NCI-H1048 (cell line): ENCODE results near the gene PVALB.
A peak's percentile ranks its signal among the peaks of the same experiment; 100 is the strongest.

Source experiments
- DNase-seq: peaks from one replicate; lab custom pipeline; 2025; lab: John Stamatoyannopoulos, UW

The PVALB gene

DNA sequence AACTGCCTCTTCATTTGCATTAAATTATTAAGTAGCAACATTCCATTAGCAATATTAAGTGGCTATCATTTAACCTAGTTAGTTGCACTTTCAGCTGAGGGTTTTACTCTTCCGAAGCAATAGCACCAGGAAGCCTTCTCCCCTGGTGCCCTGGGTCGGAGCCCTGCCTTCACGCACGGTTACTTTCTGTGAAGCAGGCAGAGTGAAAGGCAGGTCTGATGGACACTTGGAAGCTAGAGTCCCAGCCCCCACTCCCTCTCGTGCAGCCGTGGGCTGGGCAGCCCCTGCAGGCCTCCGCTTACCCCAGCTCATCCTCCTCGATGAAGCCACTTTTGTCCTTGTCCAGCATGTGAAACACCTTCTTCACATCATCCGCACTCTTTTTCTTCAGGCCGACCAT, 2.0 kb downstream of the PVALB start:
- DNase-seq: no peak

DNA sequence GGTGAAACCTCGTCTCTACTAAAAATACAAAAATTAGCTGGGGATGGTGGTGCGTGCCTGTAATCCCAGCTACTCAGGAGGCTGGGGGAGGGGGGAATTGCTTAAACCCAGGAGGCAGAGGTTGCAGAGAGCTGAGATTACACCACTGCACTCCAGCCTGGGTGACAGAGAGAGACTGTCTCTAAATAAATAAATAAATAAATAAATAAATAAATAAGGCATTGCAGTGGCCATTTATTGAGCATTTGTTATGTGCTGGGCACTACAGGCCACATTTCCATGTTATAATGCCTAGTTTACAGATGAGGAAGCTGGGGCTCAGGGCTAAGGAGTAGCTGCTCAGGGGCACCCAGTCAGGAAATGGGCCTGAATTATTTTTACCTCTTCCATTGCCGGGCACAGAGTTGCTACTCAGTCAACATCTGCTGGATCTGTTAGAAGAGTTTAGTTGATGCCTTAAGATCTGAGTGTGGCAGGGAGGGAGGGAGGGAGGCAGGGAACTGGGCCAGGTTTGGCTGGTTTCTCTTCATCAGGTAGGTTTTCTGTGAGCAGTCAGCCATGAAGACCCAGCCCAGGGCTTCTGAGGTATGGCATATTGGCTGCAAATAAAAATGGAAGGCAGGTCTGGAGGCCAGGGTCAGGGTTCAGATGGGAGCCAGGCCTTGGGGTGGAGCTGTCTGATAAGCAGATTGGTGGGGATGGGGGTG, 5.6 kb downstream of the PVALB start:
- DNase-seq: no peak

DNA sequence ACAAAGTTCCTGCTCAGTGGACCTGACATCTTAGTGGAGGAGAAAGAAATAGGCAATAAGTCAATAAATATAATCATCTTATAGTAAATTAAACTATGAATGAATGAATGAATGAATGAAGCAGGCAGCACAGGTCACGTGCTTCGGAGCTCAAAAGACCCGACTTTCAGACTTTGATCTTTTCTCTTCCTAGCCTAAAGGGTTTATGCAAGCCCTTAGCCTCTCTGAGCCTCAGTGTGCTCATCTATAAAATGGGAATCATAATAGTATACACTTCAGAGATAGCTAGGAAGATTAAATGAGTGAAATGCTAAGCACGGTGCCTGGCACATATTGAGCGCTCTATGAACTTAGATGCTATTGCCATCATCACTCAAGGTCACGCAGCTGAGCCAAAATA, 7.5 kb downstream of the PVALB start:
- no peak for DNase-seq

DNA sequence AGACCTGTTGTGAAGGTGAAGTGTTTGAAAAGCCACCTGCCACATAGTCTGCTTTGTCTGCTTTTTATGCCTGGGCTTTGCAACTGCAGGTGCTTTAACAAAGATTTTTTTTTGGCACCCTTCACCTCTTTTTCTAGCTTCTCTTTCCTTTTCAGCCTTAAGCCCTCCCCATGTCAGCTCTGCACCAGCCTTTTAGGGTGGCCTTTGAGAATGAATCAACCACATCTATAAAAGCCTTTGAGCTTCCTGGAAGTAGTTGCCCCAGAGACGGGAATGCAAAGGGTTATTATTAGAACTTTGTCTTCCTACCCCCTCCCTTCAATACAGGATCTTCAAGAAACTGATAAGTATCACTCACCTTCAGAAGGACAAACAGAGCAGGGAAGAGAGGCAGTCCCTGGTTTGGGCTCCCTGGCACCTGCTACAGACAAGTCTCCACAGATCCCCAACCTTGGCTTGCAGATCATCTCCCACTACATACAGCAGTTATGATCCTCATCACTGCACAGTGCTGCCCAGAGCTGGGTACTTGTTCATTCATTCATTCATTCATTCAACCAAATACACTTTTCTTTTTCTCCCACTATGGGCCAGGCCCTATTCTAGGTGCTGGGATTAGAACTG, 8.0 kb downstream of the PVALB start:
- DNase-seq: no peak

DNA sequence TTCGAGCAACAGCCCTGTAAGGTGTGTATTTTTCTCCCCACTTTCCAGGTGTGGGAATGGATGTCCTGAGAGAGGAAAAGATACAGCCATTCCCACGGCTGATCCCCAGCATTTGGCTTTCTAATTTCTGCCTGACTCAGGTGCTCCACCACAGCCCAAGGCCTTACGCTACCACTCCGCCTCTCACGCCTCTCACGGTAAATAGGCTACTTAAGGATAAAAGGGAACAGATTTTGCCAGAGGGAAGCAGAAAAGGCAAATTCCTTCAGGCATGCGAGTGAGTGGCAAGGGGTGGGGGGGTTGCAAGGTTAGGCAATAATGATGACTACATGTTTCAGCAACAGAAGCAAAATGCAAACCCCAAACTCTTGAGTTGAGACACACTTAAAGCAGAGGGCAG, 9.2 kb downstream of the PVALB start:
- DNase-seq: no peak

DNA sequence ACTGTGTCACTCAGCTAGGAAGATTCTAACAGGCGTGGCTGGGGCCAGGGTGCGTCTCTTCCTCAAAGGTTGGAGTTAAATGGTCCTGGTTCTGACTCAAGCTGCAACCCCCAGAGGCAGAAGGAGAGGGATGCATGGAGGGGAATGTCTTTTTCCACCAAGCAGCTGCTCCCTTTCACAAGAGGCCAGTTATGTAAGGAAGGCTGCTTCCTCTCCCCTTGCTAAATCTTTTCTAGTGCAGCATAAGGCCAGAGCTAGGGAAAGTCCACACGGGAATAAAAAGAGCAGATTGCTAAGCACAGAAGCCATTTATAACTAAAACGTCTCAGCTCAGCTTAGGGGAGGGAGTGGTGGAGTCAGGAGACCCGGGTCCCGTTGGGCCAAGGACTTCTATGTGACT, 10.0 kb downstream of the PVALB start:
- no peak for DNase-seq

DNA sequence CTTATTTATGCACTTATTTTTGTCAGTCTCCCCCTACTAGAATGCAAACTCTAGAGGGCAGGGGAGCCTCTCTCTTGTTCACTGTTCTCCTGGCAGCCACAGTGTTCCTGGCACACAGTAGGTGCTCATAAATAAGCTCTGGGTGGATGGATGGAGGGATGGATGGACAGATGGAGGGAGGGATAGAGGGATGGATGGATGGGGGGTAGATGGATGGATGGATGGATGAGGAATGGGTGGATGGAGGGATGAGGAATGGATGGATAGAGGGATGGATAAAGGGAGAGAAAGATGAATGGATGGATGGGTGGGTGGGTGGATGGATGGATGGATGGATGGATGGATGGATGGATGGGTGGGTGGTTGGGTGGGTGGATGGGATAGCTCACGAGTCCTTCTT, 13.5 kb downstream of the PVALB start:
- no peak for DNase-seq

DNA sequence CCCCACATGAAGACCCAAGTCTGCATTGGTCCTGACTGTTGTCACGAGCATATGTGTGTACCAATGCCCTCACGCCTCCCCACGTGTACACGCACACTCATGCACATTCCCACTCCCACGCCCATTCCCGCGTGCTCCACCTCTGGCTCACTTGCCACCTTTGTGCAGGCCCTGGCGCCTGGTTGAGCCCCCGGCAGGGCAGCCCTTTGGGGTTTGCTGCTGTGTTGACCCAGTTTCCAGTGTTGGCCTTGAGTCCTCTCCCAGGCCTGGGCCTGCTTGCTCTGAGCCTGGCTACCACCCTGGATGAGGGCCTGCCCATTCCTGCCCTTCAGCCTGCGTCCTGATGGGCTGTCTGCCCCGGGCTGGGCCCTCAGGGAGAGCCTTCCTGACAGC, 18.2 kb downstream of the PVALB start:
- no peak for DNase-seq

DNA sequence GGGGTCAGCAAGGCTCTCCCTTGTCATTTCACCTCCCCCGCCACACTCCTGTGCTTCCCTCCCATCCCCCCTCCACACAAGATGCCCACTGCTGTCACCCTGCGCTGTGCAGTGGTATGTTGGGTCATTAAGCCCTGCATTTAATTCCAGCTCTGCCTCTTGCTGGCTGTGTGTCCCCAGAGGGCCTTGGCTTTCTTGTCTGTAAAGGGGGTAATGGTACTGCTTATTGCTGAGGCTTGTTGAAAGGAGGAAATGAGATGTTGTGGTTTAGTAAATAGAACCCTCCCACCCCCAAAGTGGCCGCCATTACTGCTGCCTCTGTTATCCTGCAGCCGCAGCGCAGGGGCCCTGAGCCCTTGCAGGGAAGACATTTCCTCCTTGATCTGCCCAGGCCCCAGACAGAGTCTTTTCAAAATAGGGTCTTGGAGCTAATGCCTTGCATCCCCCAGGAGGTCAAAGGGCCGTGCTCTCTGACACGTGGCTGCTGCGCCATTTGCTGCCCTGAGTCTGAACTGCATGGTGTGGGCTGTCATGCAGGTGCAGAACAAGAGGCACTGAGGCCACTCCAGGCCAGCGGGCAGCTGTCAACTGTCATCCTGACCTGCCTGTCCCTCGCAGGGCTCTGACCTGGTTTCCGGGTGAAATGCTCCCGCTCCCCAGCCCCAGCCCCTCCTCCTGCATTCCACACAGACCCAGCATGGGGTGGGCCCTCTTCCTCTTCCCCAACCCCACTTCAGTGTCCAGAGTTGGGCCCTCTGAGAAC, 18.7 kb downstream of the PVALB start:
- DNase-seq: no peak

DNA sequence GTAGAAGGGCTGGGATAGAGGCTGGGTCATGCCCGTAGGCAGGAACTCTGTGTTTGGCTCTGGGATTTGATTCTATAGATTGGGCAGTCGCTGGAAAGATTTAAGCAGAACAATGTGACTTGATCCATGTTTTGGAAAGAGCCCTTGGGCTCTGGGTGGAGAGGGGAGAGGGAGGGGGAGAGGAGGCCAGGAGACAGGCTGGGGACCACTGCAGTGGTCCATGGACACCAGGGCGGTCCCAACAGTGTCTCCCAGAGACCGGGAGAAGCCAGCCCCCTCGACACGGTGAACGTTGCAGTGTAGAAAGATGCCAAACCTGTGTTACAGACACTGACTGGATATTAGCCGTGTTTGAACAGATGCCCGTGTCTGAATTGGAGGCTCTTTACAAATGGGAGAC, 19.5 kb downstream of the PVALB start:
- DNase-seq: no peak

DNA sequence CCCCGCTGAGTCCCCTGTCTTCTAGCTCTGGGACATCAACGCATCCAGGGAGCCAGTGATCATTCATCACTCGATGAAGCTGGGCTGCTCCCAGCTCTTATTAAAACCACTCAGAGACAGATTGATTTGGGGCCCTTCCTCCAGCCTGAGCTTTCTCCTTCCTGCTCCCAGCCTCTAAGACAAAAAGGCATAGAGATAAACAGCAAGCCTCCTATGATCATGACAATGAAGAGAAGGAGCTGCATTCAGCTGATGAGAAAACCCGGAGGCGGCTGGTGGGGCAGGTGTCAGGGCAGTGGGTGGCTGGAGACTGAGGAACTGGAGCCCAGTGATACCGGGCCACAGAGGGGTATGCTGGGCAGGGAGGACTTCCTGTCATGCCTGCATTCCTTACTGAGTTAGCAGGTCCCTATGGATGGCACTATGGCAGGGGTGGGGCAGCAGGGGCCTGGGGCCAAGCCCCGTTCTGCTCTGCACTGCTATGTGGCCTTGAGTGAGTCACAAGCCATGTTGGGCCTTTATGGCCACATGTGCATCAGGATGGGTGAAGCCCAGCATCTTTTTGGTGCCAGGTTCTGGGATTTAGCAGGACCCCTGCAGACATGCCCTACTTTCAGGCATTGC, 20.2 kb downstream of the PVALB start:
- no peak for DNase-seq

DNA sequence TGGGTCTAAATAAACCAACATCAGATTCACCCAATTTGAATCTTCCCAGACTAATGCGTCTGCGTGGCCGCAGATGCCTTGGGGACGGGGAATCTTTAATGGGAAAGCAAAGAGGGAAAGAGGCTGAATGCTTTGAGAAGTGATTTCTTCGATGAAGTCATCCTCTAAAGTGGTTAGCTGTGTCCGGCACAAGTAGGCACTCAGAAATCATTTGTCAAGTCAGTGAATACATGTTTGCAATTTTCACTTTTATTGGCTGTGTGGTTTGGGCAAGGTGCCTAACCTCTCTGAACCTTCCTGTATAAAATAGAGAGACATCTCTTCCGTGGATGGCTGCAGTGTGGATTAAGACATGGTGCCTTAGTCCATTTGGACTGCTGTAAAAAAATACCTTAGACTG, 21.2 kb downstream of the PVALB start:
- DNase-seq: no peak

DNA sequence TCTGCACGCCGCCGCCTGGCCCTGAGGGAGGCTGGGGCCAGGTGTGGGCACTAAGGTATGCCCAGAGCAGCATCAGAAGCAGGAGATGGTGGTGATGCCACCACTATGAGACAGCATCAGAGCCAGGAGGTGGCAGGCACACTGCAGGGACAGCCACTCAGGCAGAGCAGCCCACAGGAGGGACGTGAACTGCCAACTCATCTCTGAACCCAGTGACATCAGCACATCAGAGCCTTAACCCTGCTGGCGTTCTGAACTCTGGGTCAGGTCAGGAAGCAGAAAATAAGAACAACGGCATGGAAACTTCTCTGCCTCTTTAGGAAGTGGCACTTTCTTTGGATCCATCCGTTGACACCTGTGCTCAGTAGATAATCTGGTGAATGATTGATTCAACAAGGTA, 26.2 kb downstream of the PVALB start:
- DNase-seq: no peak

DNA sequence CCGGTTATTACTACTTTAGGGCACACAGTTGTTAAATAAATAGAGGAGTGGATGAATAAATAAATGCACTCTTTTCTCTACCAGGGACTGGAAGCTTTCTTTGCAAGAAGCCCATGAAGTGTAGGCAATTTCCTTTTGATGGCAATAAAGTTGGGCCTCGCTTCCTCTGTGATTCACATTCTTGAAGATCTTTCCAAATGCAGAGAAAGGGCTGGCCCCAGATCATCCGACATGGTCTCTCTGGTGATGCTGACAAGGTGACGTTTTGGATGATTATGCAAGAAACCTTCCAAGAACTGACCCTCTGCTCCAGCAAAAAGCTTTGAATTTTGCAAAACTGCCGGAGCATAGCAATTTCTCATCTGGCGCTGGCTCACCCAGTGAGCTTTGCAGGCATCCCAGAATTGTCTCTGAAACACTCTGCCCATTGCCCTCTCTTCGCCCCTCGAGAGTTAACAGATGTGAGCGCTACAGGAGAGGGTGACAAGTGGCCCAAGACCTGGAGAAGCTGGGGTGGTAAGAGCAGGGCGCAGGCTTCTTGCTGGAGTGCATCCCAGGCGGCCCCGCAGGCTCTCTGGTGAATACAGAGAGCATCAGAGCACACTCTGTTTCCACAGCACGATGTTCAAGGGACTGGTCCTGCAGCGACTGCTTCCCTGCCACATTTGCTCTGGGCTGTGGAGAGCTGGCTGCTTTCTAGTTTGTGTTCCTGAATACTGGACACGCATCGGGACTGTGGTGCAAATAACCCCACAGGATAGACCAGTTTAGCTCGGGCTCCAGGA, 29.4 kb downstream of the PVALB start:
- no peak for DNase-seq

DNA sequence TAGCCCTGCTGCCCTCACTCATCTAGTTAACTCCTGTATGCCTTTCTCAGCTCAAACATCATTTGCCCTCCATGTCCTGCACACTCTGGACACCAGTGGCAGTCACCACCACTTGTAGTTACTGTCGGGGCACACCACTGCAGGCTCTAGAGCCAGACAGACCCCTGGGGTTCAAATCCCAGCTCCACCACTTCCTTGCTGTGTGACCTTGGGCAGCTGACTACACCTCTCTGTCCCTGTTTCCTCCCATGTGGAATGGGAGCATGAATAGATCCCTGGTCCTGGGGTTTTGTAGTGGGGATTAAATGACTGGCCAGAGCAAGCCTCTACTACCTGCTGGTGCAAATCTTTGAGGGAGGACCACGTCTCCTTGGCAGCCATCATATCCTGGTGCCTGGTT, 33.1 kb downstream of the PVALB start:
- no peak for DNase-seq

DNA sequence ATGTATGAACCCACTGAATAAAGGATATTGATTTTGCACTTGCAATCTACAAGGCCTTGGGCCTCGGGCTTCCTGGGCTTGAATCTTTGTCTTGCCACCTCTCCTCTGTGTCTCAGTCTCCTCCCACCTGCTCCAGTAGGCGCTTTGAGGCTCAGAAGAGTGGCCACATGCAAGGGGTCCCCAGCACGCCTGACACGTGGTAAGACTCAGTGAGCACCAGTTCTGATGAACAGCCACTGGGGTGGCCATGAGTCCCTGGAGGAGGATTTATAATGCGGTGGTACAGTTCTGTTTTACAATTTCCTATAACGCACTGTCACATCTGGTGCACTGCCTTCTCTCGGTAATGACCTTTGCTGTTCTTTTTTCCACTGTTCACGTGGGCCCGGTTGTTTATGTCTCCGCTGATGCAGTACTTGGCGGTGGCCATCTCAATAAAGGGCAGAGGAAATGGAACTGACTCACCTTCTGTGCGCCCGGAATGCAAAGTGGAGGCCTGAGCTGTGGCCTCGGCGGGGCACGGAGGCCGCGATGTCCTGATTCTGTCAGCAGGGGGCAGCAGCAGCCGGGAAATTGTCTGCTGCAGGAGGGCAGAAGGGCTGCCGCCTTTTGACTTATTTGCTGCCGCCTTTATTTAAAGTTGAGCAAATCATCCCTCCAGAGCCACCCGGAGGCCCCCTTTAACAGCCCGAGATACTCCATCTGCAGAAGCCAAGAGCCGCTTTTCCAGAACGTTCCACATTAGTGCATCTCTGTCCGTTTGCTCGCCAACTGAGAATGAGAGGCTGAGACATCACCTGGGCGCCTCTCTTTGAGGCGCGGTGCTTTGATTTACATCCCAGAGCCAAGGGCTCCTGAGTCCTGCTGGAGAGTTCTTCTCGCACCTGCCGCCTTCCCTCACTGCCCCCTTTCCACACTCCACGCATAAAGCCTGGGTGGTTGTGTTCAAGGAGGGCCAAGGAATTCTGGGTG, 34.9 kb downstream of the PVALB start:
- peak; percentile 9 for DNase-seq

DNA sequence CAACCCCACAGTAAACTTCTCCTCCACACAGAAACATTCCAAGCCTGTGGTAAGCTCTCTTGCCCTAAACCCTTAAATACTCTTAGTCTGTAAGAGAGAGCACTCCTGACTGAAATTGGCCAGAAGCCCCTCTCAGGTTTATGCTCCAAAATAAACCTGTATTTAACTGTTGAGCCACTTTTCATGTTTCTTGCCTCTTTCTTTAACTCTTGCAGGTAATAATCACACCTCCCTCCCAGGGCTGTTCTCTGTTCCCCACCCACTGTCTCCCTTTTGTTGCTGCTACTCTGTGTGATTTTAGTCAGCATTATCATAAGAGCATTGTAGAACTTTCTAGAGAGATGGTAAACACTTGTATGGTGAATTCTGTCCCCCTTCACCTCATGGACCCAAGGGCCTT, 38.8 kb downstream of the PVALB start:
- no peak for DNase-seq

DNA sequence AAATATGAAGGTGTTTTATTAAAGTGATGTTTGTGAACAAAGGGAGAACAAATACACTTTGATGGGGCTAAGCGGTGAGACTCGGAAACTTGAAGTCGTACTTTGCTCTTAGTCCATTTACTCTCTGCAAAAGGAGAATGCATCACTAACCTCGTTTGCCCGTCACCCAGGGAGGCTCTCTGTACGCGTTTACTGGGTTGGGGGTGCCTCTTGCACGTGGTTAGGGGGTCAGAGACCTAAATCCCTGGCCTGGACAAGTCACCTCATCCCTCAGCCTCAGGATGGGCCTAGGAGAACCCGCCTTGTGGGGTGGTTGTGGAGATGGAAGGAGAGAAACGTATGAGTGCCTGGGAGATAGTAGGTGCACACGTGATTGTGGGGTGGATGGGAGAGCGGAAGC, 40.1 kb downstream of the PVALB start:
- DNase-seq: no peak

DNA sequence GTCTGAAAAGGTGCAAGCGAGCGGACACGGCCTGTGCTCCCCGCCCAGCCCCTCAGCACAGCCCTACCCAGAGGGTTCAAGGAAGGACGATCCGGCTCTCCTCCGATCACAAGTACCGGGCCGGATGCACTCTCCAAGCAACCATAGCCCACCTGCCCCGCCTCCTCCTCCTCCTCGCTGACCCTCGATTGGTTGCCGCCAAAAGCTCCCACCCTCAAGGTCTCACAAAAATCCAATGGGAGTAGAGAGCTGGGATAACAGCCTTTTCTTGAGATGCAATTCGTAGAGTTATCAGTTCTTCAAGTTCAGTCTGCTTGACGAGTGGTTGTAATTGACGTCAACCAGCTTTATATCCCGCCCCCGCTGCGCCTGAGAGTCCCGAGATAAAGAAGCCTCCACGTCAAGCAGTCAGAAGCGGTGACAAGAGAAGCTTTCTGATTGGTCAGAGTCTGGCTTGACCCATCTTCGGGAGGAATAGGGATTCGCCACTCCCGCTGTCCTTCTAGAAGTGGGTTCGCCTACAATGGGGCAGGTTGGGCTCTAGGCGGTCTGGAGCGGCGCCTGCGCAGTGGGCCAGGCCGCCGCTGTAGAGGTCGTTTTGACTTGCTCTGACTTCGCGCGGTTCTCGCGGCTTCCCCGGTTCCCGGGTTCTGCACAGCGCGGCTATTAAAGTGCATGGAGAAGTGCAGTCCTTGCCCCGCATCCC, 40.7 kb downstream of the PVALB start, which contains the start of gene IFT27:
Gene IFT27, minus strand, starts transcription at position 156 of the 706 bp plus-strand sequence. CDS start 412 bp downstream, outside the sequence.
- peak; percentile 99 for DNase-seq

DNA sequence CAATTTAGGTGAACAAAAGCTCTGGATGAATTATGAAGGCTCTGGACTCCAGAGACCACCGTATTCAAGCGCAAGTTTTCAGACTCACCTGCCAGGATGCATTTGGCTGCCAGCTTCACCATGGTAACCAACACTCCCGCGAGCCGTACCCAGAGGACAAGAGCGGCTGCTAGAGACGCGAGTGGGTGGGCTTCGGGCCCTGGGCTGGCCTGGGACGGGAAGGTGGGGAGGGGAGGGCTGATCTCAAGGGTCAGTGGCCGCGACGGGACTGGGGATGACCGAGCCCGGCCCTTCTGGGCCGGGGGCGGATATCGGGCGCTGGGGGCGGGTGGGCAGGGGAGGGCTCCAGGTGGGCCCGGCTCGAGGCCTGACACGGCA, 41.3 kb downstream of the PVALB start:
- no peak for DNase-seq
